C4-2B (cell line): Measurements from ENCODE around the gene SPTB.

ENCODE experiments used
- CTCF ChIP-seq: fragments of 450-650 bp; conservative IDR thresholded peaks from 2 replicates; pipeline ENCODE4 v1.5.1; 2017; ENCODE audit warnings: mild to moderate bottlenecking
- ZFX ChIP-seq: fragments of 450-650 bp; IDR thresholded peaks from 2 replicates; pipeline ENCODE4 v1.6.1; 2017

- TF ChIP-seq CTCF (no peak), ZFX (no peak)
These were observed 145.8 kb downstream of the SPTB start for GRCh38 chr14:64733899-64734298.
